Erythroblast (primary cell): ENCODE results near the gene KRTAP6-3.

Experiments
- DNase-seq, 2 experiments: peaks; one replicate each; lab custom pipeline; 2025; lab: John Stamatoyannopoulos, UW
- GATA1 ChIP-seq: IDR thresholded peaks from 2 replicates; pipeline ENCODE4 v1.6.1; 2011; ENCODE audit warnings: low read depth, mild to moderate bottlenecking, control low read depth, low read length, moderate library complexity
- POLR2A ChIP-seq: IDR thresholded peaks from 2 replicates; pipeline ENCODE4 v1.6.1; 2011; ENCODE audit warnings: mild to moderate bottlenecking, low read length

The KRTAP6-3 gene

DNA sequence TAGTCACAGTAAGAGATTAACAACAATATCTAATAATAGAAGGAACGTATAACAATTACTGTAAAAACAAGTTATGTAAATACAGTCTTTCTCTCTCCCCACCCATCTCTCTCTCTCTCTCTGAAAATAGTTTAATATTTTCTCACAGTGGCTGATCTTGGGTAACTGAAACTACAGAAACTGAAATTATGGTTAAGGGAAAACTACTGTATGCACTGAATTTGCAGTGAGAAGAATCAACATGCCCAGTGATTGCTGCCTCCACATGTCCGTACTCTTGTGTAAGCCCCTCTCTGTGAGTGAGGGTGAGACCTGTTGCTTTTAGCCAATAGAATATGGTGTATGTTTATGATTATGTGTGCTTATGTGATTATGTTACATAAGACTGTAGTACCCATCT is 19.9 kb downstream of the KRTAP6-3 start:
- no peak for DNase-seq
- no peak for TF ChIP-seq GATA1
- no peak for TF ChIP-seq POLR2A

DNA sequence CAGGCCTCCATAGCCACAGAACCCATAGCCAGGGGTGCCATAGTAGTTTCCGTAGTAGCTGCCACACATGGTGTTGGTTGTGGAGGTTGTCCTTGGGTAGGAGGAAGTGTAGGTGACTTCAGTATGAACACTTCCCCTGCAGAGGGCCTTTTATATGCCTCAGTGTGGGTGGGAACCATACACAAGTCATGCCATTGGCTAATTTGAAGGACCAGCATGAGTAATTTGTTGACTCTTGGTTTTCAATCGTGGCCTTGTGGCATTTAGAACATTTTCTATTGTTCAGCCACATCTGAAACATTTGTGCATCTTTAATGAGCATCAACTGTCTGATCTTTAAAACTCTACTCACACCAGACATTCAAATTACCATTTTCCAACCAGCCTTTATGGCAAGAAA is 21.6 kb downstream of the KRTAP6-3 start, which contains the start of gene KRTAP6-1:
KRTAP6-1 (minus strand) TSS at position 95 of the 400 bp plus-strand sequence; CDS start at position 69, 26 bp downstream.
- TF ChIP-seq GATA1 = no peak
- no peak for TF ChIP-seq POLR2A

DNA sequence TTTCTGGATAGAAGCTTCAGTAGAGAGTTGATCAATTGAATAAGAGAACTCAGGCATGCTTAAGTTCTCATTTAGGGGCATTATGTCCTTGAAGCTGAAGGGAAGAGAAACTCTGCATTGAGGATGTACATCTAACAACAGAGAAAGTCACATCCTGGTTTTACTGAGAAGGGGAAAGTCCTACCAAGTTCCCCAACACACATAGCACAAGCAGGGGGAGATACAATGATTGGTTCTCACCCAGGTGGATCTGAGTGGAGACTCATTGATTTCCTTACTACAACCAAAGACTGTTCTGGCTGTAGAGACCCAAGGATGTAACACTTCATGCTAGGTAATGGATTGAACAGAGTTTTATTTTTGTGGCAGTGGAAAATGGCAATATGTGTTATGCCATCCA is 23.0 kb downstream of the KRTAP6-3 start:
- TF ChIP-seq POLR2A (no peak), GATA1 (no peak)
- DNase-seq = no peak

More for the DNA sequence above, 21.6 kb downstream of the KRTAP6-3 start, which contains the start of gene KRTAP6-1:
- no peak for DNase-seq

DNA sequence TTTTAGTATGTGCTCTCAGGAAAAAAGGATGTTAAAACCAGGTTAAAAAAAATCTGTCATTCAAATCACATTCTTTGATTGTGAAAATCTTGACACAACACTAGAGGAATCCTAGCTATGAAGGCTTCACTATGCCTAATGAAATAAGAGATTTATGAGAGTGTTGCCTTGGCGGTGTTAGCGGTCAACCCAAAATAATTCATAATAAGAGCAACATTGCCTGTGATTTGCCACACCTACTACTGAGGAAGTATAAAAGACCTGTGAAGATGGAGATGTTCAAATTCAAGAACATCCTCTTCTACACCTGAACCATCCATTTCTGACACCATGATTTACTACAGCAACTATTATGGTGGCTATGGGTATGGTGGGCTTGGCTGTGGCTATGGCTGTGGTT is 23.9 kb downstream of the KRTAP6-3 start, which contains the start of gene KRTAP20-1:
KRTAP20-1 (plus strand) TSS at position 301 of the 400 bp plus-strand sequence; CDS start at position 331, 30 bp downstream.
- no peak for TF ChIP-seq POLR2A
- no peak for TF ChIP-seq GATA1
- DNase-seq = no peak

DNA sequence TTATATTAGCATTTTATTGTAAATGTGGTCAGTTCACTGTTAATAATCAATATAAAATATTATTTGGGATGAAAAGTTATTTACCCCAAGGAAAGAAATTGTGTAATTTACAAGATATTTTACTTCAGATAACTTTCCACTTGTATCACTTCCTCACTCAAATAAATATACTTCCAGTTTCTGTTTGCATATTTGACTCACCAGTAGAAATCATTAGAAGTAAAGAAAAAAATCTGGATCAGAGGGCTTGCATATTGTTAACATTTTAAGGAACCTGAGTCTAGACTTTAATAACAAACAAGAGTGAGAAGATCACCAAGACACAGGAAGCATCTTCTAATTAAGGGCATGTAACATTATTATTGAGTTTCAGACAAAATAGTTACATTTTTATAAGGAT is 27.8 kb downstream of the KRTAP6-3 start:
- no peak for DNase-seq
- TF ChIP-seq POLR2A (no peak), GATA1 (no peak)

DNA sequence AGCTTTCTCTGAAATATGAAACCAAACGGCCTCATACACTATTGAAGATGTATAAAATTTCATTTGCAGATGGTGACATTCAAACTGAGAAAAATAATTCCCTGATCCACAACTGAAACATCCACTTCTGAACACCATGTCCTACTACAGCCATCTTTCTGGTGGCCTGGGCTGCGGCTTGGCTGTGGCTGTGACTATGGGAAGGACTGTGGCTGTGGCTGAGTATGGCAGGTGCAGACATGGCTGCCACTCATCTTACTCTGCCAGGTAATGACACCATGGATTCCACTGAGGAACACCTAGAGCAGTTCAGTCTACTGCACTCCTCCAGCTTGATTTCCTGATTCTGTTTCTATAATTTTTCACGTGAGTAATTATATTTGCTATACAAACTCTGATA is 28.3 kb downstream of the KRTAP6-3 start, which contains the start of gene KRTAP20-4:
KRTAP20-4 (plus strand) TSS at position 106 of the 400 bp plus-strand sequence.
- TF ChIP-seq GATA1 (no peak), POLR2A (no peak)
- no peak for DNase-seq

DNA sequence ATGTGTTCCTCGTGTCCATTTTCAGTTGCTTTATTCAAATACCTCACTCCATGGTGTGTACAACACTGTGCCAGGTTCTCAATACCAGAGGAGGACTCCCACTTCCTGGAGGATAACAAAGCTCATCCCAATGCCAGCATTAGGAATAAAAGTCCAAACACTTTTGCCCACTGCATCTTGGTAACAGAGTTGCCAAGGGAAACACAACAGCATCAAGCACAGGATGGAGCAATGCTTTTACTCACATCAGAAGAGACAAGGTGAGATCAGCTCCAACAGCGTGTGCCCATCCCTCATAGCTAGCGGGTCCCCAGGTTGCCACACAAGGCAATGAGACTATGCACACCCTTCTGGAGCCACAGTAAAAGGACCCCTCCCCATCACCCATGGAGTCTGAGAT is 31.1 kb downstream of the KRTAP6-3 start:
- no peak for TF ChIP-seq POLR2A
- no peak for TF ChIP-seq GATA1
- DNase-seq = no peak

DNA sequence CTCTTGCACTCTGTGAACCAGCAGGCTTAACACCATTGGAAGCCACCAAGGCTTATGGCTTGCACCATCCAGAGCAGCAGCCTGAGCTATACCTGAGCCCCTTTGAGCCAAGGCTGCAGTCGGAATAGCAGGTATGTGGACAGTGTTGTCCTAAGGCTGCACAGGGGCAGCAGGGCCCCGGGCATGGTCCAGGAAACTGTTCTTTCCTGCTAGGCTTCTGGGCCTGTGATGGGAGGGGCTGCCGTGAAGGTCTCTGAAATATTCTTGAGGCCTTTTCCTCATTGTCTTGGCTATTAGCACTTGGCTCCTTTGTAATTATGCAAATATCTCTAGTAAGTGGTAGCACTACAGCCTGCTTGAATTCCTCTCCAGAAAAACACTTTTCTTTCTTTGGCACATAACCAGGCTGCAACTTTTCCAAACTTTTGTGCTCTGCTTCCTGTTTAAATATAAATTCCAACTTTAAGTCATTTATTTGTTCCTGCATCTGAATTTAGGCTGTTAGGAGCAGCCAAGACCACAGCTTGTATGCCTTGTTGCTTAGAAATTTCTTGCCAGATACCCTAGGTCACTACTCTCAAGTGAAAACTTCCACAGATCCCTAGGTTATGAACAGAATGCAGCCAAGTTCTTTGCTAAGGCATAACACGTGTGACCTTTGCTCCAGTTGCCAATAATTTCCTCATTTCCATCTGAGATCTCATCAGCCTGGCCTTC is 33.4 kb downstream of the KRTAP6-3 start:
- no peak for TF ChIP-seq POLR2A
- no peak for TF ChIP-seq GATA1
- no peak for DNase-seq

DNA sequence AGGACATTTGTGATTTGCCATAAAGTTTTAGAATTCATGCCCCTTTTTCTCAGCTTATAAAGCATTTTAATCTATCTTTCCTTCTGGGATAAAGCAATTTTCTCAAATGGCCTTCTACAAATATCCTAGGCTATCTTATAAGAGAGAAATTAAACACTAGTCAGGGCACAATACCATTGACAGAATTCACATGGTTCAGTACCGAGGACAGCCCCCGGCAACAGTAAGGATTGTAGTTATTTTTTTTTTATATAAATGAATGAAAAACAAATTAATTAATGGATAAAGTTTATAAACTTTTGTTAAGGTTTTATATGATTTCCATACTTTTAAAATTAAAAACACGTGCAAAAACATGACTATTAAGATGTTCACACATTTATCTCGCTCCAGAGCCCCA is 35.9 kb downstream of the KRTAP6-3 start:
- TF ChIP-seq GATA1 (no peak), POLR2A (no peak)
- DNase-seq = no peak

DNA sequence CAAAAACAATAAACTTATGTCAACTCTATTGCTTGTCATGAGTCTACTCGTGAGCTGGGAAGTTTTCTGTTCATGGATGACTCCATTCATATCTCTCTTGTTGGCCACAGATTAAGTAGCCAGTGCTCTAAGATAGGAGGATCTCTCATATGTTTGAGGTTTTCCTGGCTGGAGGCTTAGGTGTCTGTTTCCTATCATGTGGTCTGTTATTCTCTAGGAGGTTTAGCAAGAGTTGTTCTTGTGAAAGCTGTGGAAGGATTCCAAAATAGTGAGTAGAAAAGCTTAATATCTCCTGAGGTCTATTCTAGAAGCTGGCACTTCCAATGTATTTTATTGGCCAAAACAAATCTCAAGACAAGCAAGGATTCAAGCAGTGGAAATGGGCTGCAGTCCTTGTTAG is 37.0 kb downstream of the KRTAP6-3 start:
- TF ChIP-seq GATA1 (no peak), POLR2A (no peak)
- no peak for DNase-seq

DNA sequence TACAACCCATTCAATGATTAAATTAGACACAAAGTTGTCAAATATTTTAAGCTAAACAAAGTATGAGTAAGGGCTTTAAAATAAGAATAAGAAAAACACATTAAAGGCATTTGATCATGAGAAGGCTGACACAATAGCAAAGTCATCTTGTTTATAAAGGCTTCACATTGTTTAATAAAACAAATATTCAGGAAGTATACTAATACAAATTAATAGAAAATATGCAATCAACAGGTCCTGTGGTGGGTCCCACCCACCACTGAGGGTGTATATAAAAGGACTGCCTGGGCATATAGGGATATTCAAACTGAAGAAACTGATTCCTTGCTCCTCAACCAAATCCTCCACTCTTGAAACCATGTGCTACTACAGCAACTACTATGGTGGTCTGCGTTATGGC is 42.7 kb downstream of the KRTAP6-3 start, which contains the start of gene KRTAP20-2:
KRTAP20-2 (plus strand) TSS at position 301 of the 400 bp plus-strand sequence; CDS start at position 359, 58 bp downstream.
- no peak for DNase-seq
- TF ChIP-seq GATA1 (no peak), POLR2A (no peak)

DNA sequence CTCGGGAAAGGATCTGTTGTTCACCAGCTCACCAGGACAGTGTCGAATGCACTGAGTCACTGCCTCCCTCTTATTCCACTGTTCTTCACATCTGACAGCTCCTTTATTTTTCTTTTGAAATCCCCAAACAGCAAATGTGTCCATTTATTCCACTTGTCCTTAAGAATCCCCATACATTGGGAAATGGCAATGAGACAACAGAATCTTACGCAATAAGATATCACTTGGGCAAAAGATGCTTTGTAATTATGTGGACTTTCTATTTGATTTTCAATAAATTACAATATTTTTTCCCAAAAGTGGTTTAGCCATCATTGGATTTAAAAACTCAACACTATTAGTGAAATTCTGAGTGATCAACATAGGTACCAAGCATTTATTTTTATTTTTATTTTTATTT is 46.4 kb downstream of the KRTAP6-3 start:
- no peak for DNase-seq
- no peak for TF ChIP-seq POLR2A

DNA sequence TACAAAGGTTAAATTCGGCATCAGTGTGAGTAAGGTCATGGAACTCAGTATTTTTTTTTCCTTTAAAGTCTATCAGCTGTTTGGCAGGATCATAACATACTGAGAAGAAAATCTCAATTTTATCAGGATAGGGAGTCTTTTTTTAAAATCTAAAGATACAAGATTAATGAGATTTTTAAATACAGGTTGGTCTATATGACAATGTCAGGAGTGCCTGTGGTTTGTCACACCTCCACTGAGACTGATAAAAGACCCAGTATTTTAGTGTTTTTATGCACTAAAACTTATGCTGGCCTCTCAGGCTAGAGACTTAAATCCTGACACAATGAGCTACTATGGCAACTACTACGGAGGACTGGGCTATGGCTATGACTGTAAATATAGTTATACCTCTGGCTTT is 50.3 kb downstream of the KRTAP6-3 start, which contains the start of gene KRTAP20-3:
KRTAP20-3 (plus strand) TSS at position 301 of the 400 bp plus-strand sequence.
- TF ChIP-seq POLR2A (no peak), GATA1 (no peak)
- DNase-seq = no peak
